UCSD-AML1 (cell line): ENCODE measurements around the gene PNCK.

Source experiments
- DNase-seq: peaks from one replicate; lab custom pipeline; 2025; ENCODE audit not compliant: unreplicated experiment; lab: John Stamatoyannopoulos, UW

The PNCK gene

DNA sequence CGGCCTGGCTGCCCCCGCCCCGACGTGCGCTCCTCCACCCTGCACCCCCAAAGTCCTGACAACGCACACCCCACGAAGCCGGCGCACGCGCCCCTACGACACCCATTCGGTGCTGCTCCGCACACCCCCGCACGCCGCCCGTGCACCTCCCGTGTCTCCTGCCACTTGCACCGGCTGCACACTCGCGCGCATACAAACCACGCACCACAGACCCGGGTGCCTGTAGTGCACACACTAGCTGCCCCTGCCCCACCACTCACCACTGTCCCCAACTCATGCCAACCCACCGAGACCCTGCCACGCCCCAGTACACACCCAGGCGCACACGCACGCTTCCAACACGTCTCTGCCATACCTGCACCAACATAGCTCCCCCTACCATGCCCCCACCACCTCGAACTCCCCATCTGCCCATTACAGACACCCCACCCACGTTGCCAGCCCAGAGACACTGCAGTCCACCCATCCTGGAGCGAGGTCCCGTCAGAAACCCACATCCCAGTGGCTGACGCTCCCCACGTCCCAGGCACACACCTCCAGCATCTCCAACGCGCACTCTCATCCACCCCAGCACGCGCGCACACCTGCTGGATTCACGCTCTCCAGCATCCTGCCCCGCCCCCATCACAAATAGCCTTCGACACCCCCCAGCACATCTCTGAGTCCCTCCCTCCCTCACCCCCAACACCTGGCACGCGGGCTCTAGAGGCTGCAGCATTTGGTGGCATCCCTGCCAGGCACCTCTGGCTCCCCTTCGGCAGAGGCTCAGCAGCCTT lies 30.8 kb downstream of the PNCK start:
- no peak for DNase-seq

DNA sequence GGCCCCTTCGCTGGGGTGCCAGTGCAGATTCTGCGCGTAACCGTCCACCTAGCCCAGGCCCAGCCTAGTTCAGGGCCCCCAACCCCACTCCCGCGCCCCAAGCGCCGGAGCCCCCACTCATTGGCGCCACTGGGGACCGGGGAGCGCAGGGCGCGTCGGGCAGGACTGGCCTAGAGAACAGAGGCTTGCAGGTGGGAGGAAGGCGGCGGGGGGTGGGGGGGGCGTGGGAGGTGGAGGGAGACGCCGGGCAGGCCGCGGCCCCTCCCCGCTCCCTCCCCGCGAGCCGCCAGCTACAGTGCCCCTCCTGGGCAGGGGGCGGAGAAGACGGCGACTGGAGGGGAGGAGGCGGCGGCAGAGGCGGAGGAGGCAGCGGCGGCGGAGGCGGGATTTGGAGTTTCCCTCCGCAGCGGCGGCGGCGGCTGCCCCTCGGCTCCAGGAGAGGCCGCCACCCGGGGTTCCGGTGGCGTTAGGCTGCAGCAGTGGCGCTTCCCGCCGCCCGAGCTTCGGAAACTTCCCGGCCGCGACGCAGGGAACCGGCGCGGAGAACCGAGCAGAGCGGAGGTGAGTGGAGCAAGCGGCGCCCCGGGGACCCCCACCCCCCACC lies 31.5 kb downstream of the PNCK start:
- no peak for DNase-seq

DNA sequence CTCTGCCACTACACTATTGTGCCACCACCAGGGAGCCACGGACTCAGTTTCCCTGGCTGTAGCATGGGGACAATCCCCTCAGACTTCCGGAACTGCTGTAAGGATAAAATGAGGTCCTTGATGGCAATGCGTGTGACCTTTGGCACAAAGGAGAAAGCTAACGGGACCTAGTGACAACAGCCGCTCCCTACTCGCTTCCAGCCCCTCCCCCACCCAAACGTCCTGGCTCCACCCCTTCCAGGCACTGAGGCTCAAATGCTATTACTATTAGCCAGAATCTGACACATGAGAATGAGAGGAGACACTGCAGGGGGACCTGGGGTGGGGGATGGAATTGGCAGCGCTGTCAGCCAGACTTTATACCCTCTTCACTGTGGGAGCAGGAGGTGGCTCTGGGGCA lies 32.0 kb downstream of the PNCK start:
- no peak for DNase-seq

DNA sequence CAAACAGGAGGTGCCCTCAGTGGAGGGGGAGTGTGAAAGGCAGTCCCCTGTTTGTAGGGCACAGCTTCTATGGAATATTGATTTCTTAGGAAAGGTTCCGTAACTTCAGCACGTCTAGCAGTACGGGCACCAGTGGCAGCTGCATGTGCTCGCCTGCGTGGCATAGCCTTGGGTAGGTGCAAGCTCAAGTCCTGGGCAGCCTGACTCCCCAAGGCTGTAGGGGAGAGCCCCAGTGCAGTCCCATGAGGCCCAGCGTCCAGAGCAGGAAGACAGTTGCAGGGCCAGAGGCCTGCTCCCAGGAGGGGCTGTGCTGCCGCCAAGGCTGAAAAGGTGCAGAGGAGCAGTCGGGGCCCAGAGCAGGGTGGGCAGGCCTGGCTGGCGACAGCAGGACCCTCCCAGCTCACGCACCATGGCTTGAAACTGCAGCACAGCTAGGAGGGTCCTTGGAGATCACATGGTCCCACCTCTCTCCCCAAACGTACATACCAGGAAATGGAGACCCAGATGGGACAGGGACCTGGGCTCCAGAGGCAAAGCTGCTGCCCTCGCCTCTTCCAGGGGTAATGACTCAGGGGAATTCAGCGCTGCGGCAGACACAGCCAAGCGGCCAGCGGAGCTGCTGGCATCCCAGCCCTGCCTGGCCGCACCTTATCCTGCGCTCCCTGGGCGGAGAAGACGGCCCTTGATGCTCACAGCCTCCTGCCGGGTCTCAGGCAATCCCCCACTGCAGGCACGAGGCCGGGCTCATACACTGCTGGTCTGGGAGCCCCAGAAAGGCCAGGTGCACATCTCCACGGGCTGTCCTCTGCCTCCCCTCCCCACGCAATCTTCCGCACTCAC lies 32.7 kb downstream of the PNCK start:
- DNase-seq = no peak

DNA sequence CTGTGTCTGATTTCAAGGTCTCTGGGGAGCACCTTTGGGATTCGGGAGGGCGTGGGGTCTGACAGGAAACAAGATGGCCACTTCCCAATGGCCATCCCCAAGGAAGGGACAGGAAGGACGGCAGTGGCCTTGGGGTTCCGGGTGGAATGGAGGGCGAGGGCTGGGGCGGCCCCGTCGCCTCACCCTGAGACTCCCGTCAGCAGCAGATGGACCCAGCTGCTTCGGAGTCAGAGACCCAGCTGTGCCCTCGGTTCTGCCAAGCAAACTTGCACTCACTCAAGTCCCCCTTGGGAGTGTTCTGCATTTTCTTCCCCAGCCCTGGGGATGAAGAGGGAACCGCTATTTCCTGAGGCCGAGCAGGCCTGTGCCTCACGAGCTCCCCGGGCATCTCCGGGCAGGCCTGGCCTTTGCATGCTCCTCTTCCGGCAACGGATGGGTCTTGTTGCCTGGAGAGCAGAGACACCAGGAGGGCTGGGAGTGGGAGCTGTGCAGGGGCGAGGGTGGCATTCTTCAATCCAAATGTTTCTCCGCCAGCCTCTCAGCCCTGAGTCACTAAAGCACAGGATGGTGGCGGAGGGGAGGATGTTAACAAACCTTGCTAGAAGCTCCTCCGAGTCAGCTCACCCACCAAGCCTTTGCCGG lies 33.4 kb downstream of the PNCK start:
- DNase-seq = no peak

DNA sequence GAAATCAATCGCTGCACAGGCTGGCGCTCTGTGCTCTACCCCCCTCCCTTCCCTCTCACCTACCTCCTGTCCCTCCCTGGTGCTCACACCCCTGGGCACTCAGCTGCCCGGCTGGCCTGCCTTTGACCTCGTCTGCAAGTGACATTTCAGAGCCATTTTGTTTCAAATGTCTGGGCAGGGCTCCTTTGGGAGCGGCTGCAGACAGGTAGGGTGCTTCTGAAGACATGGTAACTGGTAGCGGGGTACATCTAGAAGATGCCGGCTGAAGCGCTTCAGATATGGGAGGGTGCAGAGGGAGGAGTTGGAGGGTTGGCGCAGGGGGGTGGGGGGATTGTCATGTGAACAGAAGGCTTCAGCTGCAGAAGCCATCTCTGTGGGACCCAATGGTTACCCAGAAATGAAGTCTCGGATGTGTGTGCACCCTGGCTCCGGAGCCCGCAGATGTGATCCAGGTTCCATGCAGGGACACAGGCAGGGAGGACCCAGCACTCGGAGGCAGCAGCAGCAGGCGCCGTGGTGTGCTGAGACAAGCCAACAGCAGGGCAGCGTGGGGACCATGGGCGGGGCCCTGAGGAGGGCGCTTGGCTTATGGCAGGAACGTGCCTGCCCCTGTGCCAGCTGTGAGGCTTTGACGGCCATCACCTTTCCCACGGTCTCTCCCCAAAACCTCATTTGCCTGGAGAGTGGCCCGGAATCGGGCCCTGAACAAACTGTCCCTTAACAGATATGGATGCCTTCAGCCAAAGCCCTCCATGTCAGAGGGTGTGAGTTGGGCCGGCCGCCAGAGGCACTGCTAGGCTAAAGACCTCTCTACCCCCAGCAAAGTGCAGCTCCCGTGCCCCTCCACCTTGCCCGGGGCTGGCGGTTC lies 34.2 kb downstream of the PNCK start:
- DNase-seq = no peak

DNA sequence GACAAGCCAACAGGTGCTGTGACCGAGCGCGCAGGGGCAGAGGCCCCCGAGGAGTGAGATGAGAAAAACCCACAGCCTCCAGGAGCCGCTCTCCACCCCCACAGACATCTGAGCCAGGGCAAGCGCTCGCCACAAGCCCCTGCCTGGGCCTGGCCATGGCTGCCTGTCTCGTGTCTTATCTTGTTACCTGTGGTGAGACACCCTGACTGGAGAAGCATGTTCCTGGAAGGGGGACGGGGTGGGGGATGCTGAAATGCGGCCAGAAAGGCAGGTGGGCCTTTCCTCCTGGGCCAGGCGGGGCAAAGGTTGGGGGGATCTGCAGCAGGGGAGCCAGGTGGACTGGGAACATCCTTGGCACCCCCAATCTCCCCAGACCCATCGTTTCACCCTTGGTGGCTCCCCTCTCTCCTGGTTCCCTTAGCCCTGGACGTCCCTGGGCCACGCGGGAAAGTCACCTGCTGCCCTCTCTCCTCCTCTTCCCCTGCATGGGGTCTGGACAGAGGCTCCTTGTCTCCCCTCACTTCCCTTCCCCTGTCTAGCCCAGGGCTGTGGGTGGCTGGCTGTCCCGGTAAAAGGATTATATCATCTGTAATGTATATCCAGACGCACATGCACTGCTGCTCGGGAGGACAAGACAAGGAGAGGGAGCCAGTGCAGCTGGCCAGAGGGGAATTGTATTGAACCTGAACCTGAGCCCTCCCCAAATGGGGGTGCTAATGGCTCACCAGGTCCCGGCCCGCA lies 35.0 kb downstream of the PNCK start:
- no peak for DNase-seq

DNA sequence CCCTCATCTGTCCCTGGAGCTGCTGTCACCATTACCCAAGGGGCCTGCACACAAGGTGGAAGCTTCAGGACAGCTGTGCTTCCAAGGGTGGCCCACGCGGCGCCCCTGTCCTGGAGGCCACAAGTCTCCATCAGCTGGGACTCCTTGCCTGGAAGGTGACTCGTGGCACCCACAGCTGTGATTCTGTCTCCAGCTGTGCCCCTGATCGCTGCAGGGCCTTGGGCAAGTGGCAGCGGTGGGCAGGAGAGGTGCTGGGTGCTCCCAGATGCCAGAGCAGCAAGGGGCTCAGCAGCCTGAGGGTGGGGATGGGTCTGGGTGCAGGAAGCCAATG lies 35.6 kb downstream of the PNCK start:
- no peak for DNase-seq

DNA sequence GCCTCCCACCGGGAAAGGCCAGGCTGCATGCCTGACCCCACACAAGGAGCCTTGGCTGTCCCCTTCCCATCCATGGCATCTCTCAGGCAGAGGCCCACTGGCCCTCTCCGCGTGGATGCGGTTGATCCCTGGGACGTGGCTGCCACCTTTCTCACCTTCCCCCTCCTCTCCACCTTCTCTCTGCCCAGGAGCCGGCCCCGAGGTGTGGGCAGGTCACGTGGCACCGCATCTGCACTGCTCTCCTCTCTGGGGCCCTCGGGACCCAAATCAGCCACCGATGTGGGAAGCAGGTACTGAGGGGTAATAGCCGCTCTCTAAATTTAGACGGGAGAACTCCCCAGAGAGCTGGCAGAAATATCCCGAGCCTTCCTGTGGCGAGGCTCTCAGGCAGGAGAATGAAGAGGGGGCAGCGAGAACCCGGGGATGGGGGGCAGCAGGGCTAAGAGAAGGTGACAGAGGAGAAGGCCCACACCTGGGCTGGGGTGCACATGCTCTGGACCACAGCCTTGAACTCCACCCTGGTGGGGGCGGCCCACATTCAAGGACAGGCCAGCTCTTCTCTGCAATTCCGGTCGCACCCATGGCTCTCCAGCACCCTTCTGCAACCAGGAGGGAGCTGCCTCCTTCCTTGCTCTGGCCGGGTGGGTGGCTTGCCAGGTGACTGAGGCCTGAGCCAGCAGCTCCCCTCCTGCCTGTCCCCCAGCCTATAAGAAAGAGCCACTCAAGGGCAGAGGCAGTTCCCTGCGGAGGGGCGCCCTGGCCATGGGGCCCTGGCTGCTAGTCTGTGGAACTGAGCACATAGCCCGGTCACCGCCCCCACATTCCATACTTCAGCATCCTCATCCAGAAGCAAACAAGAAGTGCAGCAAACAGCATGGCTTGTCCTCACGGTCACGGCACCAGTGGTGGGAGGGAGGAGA lies 36.2 kb downstream of the PNCK start:
- no peak for DNase-seq

DNA sequence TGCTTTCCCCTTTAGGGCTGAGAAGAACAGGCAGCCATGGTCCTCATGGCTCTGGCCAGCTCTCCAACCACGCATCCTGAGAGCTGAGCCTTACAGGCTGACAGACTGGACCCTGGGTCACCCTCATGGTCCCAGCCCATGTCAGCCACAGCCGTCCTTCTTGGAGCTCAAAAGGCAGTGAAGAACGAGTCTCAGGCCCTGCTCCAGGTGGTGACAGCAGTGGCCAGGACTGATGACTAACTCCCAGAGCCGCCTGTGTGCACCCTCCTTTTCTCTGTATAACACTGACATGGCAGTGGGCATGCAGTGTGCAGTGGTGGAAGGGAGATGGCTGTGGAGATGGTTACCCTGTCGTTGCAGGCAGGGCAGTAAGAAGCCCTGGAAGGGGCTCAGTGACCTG lies 36.9 kb downstream of the PNCK start:
- DNase-seq = no peak

DNA sequence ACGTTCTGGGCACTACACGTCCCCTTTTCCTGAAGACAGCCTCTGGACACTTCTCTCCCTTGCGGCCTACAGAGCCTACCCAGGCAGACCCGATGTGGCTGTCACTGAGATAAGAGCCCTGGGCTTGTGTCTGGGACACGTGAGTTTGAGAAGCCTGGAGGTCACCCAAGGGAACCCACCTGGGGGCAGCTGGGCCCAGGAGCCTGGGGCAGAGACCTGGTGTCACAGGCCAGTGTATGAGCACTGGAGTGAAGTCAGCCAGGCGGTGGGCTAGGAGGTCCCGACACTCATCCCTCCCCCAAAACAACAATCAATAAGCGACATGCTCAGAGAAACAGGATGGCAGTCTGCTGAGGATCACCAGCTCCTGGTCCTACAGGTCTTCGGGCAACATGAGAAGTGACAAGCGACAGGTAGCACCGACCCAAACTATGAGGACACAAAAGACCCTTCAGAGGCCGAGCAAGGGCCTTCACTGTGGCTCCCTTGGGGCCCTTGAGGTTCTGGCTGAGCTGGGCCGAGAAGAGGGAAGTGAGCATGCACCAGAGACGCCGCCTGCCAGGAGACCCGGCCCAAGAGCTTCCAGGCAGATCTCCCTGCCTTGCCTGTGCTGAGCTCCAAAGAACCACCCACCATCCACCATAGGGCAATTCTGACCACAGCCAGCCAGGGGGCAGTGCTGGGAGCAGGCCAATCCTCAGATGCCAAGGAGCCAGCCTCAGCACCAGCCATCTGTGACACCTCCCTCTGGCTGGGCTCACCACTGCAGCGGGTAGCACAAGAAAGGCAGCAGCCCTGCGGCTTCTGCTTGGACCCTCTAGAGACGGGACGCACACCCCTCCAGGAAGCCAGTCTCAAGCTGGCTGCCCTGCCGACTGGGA lies 37.6 kb downstream of the PNCK start:
- DNase-seq = peak; percentile 64

DNA sequence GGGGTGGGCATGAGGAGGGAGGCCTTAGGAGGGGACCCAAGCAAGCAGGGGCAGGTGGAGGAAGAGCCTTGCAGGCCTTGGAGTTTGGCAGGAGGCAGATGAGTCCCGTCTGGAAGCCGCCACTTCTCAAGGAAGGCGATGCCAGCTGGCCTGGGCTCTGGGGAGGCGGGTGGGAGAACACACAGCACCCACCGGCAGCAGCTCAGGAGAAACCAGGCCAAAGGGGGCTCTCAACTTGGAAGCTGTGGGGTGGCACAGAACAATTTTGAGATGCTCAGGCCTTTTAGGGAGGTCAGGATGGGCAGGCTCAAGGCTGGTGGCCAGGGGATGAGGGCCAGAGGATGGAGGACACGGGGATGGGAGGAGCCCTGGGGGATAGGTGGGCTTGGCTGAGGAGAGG lies 38.2 kb downstream of the PNCK start:
- DNase-seq = no peak

DNA sequence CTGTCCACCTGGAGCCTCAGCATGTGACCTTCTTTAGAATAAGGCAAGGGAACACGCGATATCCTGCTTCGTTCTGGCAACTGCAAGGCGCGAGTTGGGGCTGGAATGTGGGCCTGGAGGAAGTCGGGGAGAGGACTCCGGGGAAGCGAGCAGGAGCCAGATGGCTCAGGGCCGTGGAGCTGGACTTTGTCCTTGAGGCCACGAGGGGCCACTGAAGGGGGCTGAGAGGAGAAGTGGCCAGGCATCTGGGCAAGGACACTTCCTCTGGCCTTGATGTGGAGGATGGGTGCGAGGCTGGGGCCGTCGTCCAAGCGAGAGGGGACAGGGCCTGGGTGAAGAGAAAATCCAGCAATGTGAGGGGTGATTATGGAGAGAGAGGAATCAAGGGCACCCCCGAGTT lies 38.8 kb downstream of the PNCK start:
- DNase-seq = no peak

DNA sequence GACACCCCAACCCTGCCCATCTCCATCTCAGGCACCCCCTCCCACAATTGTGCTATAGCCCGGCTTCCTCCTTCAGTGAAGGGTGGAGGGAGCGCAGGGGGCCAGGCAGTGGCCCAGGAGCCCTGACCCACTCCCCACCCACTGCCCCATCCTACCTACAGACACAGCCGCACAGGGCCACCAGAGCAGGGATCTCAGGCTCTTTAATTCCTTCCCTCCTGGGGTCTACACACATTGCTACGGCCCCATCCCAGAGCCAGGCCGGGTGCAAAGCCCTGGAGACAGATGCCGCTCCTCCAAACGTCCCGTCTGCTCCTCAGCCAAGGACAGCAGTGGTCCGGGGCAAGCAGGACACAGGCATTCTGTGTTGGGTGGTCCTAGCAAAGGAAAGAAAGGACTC lies 39.4 kb downstream of the PNCK start:
- DNase-seq = no peak

DNA sequence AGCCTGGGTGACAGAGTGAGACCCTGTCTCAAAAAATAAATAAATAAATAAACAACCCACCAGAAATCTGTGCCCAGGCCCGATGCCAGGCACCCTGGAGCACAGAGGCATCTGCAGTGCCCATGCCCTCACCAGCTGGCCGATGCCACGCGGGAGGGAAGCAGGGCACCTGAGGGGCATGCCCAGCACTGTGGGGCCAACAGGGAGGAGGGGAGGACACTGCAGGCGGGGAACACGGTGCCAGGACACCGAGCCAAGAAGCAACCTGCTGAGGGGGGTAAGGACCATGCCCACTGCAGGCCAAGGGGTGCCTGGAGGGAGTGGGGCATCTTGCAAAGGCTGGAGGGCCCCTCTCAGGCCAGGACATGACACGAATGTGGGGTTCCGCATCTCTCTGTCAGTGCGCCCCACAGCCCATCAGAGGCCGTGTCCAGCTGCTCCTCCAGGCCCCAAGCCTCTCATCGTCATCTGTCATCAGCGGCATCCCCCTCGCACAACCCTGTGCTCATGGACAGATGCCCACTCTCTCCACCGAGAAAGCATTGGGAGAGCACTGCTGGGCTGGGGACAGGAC lies 39.9 kb downstream of the PNCK start:
- no peak for DNase-seq

DNA sequence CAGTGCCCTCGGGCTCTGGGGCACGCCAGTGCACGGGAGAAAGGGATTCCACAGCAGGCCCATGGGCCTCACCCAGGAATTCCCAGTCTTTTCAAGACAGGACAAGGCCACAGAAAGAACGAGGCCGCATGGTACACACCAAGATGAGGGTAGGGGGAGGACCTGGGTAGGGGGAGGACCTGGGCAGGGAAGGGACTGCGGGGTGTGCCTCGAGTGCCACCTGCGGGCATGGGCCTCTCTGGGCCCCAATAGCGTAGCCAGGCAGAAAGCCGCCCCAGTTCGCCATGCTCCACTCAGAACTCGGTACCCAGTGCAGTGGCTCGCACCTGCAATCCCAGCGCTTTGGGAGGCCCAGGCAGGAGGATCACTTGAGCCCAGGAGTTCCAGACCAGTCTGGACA lies 40.6 kb downstream of the PNCK start:
- DNase-seq = no peak

DNA sequence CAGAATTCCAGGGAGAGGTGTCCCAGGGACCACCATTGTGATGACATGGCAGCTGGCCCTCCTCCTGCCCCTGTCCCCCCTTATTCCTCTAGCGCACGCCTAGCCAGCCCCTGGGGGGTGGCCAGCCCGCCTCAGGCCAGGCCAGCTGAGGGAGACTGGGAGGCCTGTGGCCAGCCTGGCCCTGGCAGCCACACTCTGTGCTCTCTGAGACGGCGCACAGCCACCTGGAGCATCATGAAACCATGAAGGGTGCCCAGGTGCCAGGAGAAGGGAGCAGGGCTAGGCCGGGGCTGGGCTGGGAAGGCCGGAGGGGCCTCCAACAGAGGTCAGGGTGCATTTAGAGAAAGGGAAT lies 41.0 kb downstream of the PNCK start:
- DNase-seq = no peak
